22Rv1 (cell line): ENCODE results near the gene MAML3.

Source experiments
- ZFX ChIP-seq: fragments of 450-650 bp; IDR thresholded peaks from 2 replicates; pipeline ENCODE4 v1.6.1; 2017; ENCODE audit warnings: antibody characterized with exemption, borderline replicate concordance
- TF ChIP-seq, protein P1 (sequence below): fragments of 450-650 bp; IDR thresholded peaks from 2 replicates; pipeline ENCODE4 v1.5.1; 2017; ENCODE audit warnings: mild to moderate bottlenecking

DNA sequence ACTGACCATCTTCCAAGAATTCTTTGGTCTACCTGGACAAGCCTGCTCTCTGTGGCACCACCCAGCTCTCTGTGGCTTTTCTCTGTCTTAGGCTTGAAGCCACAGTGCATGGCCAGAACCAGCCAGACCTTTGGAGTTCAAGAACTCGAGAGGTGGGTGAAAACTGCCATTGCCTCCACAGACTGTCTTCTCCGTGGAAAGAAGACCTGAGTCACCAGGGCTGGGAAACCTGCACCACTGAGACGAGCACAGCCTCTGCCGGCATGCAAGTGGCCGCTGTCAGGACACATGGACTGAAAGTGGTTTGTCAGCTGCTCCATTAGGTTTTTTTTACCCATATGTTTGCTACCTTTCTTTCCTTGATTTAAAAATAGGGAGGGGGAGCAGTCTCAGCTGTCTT lies 413.9 kb downstream of the MAML3 start:
- TF ChIP-seq, protein P1, sequence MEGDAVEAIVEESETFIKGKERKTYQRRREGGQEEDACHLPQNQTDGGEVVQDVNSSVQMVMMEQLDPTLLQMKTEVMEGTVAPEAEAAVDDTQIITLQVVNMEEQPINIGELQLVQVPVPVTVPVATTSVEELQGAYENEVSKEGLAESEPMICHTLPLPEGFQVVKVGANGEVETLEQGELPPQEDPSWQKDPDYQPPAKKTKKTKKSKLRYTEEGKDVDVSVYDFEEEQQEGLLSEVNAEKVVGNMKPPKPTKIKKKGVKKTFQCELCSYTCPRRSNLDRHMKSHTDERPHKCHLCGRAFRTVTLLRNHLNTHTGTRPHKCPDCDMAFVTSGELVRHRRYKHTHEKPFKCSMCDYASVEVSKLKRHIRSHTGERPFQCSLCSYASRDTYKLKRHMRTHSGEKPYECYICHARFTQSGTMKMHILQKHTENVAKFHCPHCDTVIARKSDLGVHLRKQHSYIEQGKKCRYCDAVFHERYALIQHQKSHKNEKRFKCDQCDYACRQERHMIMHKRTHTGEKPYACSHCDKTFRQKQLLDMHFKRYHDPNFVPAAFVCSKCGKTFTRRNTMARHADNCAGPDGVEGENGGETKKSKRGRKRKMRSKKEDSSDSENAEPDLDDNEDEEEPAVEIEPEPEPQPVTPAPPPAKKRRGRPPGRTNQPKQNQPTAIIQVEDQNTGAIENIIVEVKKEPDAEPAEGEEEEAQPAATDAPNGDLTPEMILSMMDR = no peak
- TF ChIP-seq ZFX = no peak
